Measurements from ENCODE around the gene PPP1R36. TPM values are rescaled to one million over a fixed set of nuclear protein-coding genes. Genes with fewer than 3 reads are reported as not detected.
"Not testable (repeated sequence)": the region's sequence is repeated elsewhere in the genome, so short reads cannot be mapped to it uniquely, and the experiment has no call there.

PPP1R36 gene
- total RNA-seq, 1 experiment from 2014 or later, result not detected

DNA sequence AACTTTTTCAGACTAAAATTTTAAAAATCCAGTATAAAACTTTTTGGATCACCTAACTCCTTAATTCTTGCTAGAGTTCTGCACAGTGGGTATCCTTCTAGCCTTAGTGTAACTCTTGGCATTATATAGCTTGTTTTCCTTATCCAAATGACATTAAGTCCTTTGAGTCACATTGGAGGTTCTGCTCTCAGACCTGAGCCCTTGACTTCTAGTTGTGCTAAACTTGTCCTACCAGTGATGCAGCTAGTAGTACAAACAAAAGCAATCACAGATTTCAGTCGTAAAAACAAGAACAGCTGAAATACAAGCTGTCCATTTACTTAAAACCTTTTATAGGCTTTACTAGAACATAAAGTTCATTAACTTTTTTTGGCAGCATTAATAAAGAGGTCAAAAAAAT is 34.7 kb upstream of the PPP1R36 start:
- no peak for DNase-seq (ENCODE audit: low read depth, low spot score)
- in situ Hi-C loops (cut with HindIII; ENCODE audit: low pct_unique_long_range_greater_than_20kb, low sequenced_read_pairs), result no loop called here

DNA sequence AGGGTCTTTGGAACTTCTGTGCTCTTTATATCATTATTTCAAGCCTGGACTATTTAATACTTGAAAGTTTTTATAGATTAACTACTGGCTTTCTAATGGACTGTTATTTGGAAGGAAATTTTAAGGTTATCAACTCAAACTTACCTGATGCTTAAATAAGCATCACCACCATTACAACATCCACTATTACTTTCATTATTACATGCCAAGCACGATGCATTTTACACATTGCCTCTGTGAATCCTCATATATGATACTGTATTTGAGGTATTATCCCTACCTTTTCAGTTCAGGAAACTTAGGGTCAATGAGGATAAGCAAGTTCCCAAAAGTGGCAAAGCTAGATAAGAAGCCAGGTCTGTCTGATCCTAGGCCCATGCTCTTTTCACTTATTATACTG is 32.8 kb upstream of the PPP1R36 start:
- no peak for DNase-seq (ENCODE audit: low read depth, low spot score)
- in situ Hi-C loops (cut with HindIII; ENCODE audit: low pct_unique_long_range_greater_than_20kb, low sequenced_read_pairs), result no loop called here

DNA sequence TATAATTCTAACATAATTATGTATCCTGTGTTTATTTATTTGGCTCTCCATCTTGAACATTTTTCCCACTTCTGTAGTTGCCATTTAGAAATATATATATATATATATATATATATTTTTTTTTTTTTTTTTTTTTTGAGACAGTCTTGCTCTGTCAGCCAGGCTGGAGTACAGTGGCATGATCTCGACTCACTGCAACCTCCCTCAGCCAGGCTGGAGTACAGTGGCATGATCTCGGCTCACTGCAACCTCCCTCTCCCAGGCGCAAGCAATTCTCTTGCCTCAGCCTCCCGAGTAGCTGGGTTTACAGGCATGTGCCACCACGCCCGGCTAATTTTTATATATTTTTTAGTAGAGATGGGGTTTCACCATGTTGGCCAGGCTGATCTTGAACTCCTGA is 32.1 kb upstream of the PPP1R36 start:
- in situ Hi-C loops (cut with HindIII; ENCODE audit: low pct_unique_long_range_greater_than_20kb, low sequenced_read_pairs), result not testable (repeated sequence)

DNA sequence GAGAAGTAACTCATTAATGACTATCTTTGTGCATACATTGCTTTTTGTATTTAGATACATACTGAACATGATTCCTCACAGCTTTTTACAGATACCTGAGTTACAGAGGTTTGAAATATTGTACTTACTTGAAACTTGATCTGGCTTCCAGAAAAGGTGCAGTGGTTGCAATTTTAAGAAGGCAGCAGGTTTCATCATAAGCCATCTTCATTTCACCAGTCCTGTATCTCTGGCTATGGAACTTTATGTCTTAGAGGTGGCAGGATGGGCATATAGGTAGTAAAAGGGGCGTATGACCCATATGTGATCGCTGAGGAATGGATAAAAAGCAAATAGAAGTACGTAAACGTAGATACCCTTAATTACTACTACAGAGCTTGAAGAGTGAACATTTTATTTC is 31.5 kb upstream of the PPP1R36 start:
- no peak for DNase-seq (ENCODE audit: low read depth, low spot score)
- in situ Hi-C loops (cut with HindIII; ENCODE audit: low pct_unique_long_range_greater_than_20kb, low sequenced_read_pairs), result no loop called here

More for the DNA sequence above, 32.1 kb upstream of the PPP1R36 start:
- DNase-seq (ENCODE audit: low read depth, low spot score), result not testable (repeated sequence)

DNA sequence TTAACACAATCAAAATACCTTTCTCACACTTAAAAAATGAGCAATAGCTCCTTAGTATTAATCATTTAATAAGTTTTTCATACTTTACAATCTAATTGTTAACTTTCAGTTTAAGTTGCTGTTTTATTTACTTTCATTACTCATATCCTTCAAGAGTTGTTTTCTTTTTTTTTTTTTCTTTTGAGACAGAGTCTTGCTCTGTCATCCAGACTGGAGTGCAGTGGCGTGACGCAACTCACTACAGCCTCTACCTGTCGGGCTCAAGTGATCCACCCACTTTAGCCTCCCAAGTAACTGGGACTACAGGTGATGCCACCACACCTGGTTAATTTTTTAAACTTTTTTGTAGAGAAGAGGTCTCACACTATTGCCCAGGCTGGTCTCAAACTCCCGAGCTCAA is 29.1 kb upstream of the PPP1R36 start:
- no peak for DNase-seq (ENCODE audit: low read depth, low spot score)
- in situ Hi-C loops (cut with HindIII; ENCODE audit: low pct_unique_long_range_greater_than_20kb, low sequenced_read_pairs), result no loop called here

DNA sequence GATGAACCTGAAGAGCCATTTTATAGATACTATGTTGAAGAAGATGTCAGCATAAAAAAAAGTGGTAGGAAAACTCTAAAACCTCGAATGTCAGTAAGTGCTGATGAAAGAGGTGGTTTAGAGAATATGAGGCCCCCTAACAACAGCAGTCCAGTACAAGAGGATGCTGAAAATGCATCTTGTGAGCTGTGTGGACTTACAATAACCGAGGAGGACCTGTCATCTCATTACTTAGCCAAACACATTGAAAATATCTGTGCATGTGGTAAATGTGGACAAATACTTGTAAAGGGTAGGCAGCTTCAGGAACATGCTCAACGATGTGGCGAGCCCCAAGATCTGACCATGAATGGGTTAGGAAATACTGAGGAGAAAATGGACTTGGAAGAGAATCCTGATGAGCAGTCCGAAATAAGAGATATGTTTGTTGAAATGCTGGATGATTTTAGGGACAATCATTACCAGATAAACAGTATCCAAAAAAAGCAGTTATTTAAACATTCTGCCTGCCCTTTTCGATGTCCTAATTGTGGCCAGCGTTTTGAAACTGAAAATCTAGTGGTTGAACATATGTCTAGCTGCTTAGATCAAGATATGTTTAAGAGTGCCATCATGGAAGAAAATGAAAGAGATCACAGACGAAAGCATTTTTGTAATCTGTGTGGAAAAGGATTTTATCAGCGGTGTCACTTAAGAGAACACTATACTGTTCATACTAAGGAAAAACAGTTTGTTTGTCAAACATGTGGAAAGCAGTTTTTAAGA is 27.0 kb upstream of the PPP1R36 start:
- DNase-seq (ENCODE audit: low read depth, low spot score), result no peak
- in situ Hi-C loops (cut with HindIII; ENCODE audit: low pct_unique_long_range_greater_than_20kb, low sequenced_read_pairs), result no loop called here

DNA sequence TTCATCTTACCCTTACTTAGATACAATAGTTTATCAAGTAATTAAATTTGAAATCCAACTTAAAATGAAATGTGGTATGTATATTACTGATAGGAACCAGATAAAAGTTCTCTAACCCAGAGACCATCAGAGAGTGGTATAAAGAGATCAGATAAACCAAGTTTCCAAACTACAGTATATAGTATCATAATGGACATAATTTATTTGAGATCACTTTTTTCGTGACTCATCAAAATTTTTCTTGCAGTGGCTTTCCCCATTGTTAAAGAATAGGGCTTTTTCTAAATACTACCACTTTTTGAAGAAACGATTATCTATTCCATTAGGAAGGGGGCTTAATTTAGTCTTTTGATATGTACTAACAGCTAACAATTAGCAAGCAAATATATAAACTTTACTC is 24.4 kb upstream of the PPP1R36 start:
- in situ Hi-C loops (cut with HindIII; ENCODE audit: low pct_unique_long_range_greater_than_20kb, low sequenced_read_pairs), result no loop called here
- DNase-seq (ENCODE audit: low read depth, low spot score), result no peak

DNA sequence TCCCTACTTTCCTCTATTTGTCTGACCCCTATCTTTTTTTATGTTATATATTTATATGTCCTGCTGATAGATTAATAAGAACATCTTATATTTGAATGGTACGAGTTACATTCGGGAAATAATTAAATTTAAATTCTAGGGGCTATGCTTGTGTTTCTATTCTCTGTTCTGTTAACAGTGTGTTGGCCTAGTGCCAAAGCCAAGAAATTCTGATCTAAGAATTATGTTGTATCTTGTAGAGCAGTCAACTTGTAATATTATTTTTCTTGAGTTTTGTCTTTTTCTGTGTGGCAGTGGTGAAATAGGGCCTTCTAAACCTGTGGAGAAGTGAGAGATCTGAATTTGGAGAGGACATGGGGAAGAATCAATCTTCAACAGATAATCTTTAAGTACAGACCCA is 18.2 kb upstream of the PPP1R36 start:
- in situ Hi-C loops (cut with HindIII; ENCODE audit: low pct_unique_long_range_greater_than_20kb, low sequenced_read_pairs), result no loop called here
- no peak for DNase-seq (ENCODE audit: low read depth, low spot score)

DNA sequence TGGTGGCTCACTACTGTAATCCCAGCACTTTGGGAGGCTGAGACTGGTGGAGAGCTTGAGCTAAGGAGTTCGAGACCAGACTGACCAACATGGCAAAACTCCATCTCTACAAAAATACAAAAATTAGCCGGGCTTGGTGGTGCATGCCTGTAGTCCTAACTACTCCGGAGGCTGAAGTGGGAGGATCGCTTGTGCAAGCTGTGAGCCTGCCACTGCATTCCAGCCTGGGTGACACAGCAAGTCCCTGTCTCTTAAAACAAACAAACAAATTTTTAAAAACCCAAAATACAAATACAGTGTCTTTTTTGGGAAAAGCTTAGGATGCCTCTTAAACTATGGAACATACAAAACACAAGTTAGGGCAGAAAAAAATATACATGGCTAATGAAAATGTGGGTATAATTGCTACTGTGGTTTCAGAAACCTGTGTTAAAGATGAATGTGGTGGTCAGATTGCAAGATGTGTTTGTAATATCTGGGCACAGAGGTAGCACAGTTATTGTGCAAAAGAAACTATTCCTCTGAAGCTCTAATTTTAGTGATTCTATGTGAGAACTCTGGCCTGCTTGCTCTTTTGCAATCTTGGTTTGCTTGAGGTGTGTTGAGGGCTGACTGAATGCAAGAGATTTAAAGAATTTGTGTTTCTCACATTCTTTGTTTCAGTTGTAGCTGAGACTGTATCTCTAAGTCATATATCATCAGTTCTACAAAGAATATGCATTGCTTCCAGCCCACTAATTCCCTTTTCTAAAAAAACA is 13.1 kb upstream of the PPP1R36 start:
- no peak for DNase-seq (ENCODE audit: low read depth, low spot score)

DNA sequence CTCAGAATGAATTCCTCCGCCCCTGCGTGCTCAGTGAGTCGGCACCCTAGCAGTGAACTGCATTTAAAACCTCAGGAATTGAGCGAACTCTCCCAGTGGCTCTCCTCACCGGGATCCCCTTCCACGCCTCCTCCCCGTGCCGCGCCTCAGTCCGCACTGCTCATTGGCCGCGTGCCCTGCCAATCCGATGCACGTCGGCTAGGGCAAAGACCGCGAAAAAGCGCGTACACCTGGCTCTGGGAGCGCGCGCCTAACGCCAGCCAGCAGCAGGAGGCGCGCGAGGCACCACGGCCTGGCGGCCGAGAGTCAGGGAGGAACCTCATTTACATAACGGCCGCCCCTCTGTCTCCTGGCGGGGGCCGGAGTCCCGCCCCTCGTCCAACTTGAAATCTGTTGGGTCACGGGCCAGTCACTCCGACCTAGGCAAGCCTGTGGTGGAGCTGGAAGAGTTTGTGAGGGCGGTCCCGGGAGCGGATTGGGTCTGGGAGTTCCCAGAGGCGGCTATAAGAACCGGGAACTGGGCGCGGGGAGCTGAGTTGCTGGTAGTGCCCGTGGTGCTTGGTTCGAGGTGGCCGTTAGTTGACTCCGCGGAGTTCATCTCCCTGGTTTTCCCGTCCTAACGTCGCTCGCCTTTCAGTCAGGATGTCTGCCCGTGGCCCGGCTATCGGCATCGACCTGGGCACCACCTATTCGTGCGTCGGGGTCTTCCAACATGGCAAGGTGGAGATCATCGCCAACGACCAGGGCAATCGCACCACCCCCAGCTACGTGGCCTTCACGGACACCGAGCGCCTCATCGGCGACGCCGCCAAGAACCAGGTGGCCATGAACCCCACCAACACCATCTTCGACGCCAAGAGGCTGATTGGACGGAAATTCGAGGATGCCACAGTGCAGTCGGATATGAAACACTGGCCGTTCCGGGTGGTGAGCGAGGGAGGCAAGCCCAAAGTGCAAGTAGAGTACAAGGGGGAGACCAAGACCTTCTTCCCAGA is 9.3 kb upstream of the PPP1R36 start, which contains the start of gene HSPA2:
Gene HSPA2, plus strand, starts transcription at position 534 of the 995 bp plus-strand sequence. Its CDS starts 109 bp downstream, at position 643.
- in situ Hi-C loops (cut with HindIII; ENCODE audit: low pct_unique_long_range_greater_than_20kb, low sequenced_read_pairs), result no loop called here
- peak; percentile 96 for DNase-seq (ENCODE audit: low read depth, low spot score)

More for the DNA sequence above, 13.1 kb upstream of the PPP1R36 start:
- in situ Hi-C loops (cut with HindIII; ENCODE audit: low pct_unique_long_range_greater_than_20kb, low sequenced_read_pairs), result no loop called here

DNA sequence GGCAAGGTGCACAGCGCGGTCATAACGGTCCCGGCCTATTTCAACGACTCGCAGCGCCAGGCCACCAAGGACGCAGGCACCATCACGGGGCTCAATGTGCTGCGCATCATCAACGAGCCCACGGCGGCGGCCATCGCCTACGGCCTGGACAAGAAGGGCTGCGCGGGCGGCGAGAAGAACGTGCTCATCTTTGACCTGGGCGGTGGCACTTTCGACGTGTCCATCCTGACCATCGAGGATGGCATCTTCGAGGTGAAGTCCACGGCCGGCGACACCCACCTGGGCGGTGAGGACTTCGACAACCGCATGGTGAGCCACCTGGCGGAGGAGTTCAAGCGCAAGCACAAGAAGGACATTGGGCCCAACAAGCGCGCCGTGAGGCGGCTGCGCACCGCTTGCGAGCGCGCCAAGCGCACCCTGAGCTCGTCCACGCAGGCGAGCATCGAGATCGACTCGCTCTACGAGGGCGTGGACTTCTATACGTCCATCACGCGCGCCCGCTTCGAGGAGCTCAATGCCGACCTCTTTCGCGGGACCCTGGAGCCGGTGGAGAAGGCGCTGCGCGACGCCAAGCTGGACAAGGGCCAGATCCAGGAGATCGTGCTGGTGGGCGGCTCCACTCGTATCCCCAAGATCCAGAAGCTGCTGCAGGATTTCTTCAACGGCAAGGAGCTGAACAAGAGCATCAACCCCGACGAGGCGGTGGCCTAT is 8.3 kb upstream of the PPP1R36 start:
- in situ Hi-C loops (cut with HindIII; ENCODE audit: low pct_unique_long_range_greater_than_20kb, low sequenced_read_pairs), result no loop called here
- DNase-seq (ENCODE audit: low read depth, low spot score), result no peak

DNA sequence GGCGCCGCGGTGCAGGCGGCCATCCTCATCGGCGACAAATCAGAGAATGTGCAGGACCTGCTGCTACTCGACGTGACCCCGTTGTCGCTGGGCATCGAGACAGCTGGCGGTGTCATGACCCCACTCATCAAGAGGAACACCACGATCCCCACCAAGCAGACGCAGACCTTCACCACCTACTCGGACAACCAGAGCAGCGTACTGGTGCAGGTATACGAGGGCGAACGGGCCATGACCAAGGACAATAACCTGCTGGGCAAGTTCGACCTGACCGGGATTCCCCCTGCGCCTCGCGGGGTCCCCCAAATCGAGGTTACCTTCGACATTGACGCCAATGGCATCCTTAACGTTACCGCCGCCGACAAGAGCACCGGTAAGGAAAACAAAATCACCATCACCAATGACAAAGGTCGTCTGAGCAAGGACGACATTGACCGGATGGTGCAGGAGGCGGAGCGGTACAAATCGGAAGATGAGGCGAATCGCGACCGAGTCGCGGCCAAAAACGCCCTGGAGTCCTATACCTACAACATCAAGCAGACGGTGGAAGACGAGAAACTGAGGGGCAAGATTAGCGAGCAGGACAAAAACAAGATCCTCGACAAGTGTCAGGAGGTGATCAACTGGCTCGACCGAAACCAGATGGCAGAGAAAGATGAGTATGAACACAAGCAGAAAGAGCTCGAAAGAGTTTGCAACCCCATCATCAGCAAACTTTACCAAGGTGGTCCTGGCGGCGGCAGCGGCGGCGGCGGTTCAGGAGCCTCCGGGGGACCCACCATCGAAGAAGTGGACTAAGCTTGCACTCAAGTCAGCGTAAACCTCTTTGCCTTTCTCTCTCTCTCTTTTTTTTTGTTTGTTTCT is 7.6 kb upstream of the PPP1R36 start:
- no peak for DNase-seq (ENCODE audit: low read depth, low spot score)
- in situ Hi-C loops (cut with HindIII; ENCODE audit: low pct_unique_long_range_greater_than_20kb, low sequenced_read_pairs), result no loop called here

DNA sequence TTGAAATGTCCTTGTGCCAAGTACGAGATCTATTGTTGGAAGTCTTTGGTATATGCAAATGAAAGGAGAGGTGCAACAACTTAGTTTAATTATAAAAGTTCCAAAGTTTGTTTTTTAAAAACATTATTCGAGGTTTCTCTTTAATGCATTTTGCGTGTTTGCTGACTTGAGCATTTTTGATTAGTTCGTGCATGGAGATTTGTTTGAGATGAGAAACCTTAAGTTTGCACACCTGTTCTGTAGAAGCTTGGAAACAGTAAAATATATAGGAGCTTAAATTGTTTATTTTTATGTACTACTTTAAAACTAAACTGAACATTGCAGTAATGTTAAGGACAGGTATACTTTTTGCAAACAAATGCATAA is 6.9 kb upstream of the PPP1R36 start:
- no peak for DNase-seq (ENCODE audit: low read depth, low spot score)
- in situ Hi-C loops (cut with HindIII; ENCODE audit: low pct_unique_long_range_greater_than_20kb, low sequenced_read_pairs), result no loop called here

DNA sequence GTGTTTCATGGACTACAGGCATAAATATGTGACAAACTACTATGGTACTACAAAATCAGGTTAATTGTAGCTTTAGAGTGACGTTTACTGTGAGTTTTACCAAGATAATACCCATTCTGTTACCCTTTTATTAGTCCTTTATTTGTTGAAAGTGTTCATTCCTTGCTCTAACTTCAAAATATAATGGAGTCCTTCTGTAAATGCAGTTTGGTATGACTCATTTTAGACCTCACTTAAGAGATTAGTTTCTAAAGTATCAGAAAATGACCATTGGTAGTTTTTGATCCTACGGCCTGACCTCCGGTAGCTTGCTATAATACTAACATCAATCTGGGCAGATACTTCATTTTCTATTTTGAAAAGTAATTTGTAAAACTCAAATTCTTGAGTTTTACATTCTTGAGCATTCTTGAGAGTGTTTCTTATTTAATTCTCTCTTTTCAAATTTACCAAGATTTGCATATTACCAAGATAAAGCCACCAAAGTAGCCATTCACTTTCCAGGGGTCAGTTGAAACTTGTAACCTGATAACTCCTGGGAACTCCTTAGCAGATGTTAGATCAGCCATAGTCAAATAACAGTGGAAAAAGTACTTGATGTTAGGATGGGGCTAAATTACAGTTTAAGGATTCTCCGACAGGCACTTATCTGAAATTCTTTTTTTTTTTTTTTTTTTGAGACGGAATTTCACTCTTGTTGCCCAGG is 5.0 kb upstream of the PPP1R36 start:
- DNase-seq (ENCODE audit: low read depth, low spot score), result no peak
- in situ Hi-C loops (cut with HindIII; ENCODE audit: low pct_unique_long_range_greater_than_20kb, low sequenced_read_pairs), result no loop called here

DNA sequence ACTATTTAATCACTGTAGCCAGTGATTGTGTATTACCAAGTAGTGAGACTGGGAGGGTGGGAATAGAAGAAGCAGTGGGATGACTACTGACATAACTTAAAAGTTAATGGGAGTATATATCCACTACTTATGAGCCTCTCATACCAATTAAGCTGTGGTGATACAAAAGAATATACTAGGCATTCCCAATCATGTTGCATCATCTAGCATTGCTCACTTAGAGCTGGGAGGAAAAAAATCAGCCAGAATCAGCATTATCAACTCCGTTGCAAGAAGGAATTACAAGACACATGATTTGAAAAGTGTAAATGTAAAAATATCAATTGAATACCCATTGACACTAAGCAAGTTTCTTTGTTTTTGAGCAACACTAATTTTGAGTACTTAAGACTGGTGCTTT is 745 bp upstream of the PPP1R36 start:
- no peak for DNase-seq (ENCODE audit: low read depth, low spot score)
- in situ Hi-C loops (cut with HindIII; ENCODE audit: low pct_unique_long_range_greater_than_20kb, low sequenced_read_pairs), result no loop called here

Data from SK-MEL-5 (cell line).